HEK293T (cell line): ENCODE data around the gene CTXN3.

Experiments used
- BHLHE40 ChIP-seq: fragments of 450-650 bp; IDR thresholded peaks from 2 replicates; pipeline ENCODE4 v1.6.1; 2016; ENCODE audit warnings: mild to moderate bottlenecking, moderate library complexity, borderline replicate concordance
- FOXA1 ChIP-seq: fragments of 450-650 bp; IDR thresholded peaks from 2 replicates; pipeline ENCODE4 v1.6.1; 2016; ENCODE audit warnings: mild to moderate bottlenecking
- FOXK2 ChIP-seq: fragments of 450-650 bp; IDR thresholded peaks from 2 replicates; pipeline ENCODE4 v1.6.1; 2016; ENCODE audit warnings: mild to moderate bottlenecking
- NFRKB ChIP-seq: fragments of 450-650 bp; IDR thresholded peaks from 2 replicates; pipeline ENCODE4 v1.6.1; 2016; ENCODE audit warnings: mild to moderate bottlenecking, moderate library complexity
- PKNOX1 ChIP-seq: fragments of 450-650 bp; IDR thresholded peaks from 2 replicates; pipeline ENCODE4 v1.6.1; 2016
- SP1 ChIP-seq: fragments of 450-650 bp; IDR thresholded peaks from 2 replicates; pipeline ENCODE4 v1.6.1; 2017
- ZNF384 ChIP-seq: fragments of 450-650 bp; IDR thresholded peaks from 2 replicates; pipeline ENCODE4 v1.6.1; 2016

GRCh38 chr5:127685662-127686061 lies 36.8 kb downstream of the CTXN3 start:
- no peak for TF ChIP-seq BHLHE40
- no peak for TF ChIP-seq FOXK2
- no peak for TF ChIP-seq PKNOX1
- TF ChIP-seq SP1: no peak
- no peak for TF ChIP-seq ZNF384
- no peak for TF ChIP-seq NFRKB
- TF ChIP-seq FOXA1: no peak
